ENCODE data around the gene PIK3R5. TPM values are rescaled to one million over a fixed set of nuclear protein-coding genes. Genes with fewer than 3 reads are reported as not detected.

Gene PIK3R5
- total RNA-seq, 1 experiment from 2014 or later: 2.5 TPM

DNA sequence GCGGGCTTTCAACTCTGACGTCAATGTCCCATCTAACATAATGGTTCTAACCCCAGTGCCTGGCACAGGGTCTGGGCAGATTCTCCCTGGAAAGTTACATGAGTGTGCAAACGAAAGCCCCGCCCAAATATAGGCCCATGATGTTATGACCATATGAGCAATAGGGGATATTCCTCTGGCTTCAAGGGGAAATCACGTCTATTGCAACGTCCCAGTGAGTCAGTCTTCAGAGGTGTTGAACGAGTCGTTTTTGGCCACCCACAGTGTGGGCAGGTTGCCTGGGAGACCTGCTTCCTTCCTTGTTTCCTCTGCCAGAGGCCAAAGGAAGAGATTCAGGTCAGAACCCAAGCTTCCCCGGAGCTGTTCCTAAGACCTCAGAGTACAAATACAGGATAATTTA is 30.3 kb downstream of the PIK3R5 start:
- Histone ChIP-seq H4K20me1 (ENCODE audit: insufficient read depth) (no peaks in the 10 kb centered on the region), H3K9ac (ENCODE audit: low read length) (no peak overlapping the region), H2AFZ (ENCODE audit: low read depth, low read length, poor library complexity, severe bottlenecking) (no peak overlapping the region), H3K27ac (ENCODE audit: low read depth, low read length) (no peak overlapping the region), H3K27me3 (ENCODE audit: insufficient read depth, low read length) (no peaks in the 10 kb centered on the region), H3K36me3 (ENCODE audit: control insufficient read depth in 1 of 2, insufficient read depth in 2 of 2, low read length in 2 of 2) (no peaks in the 10 kb centered on the region), H3K4me2 (ENCODE audit: low read length) (no peak overlapping the region), H3K4me1 (ENCODE audit: control insufficient read depth in 1 of 2, insufficient read depth in 2 of 2, low read length in 2 of 2) (peaks cover 0 to 6% of the 10 kb centered on the region in 2 experiments; a peak in 1 of 4 replicates), H3K9me2 (ENCODE audit: insufficient read depth) (no peaks in the 10 kb centered on the region), H3K4me3 (replicated peaks in 1 of 2; ENCODE audit: low read depth in 1 of 2, low read length in 2 of 2) (no peak overlapping the region), H3K79me2 (ENCODE audit: insufficient read depth, low read length) (no peaks in the 10 kb centered on the region), H3K9me3 (ENCODE audit: control insufficient read depth in 1 of 2, insufficient read depth in 1 of 2, low read depth in 1 of 2, low read length in 2 of 2) (no peaks in the 10 kb centered on the region)
- TF ChIP-seq JUND (IDR thresholded peaks at IDR 0.05) (no peak), CBX3 (IDR thresholded peaks at IDR 0.05; ENCODE audit: low read depth) (no peak), ELF1 (IDR thresholded peaks at IDR 0.05; ENCODE audit: borderline replicate concordance, low read depth) (no peak), TCF7L2 (IDR thresholded peaks at IDR 0.05; ENCODE audit: borderline replicate concordance, extremely low read depth, insufficient read depth, insufficient read length) (no peak), POLR2A (IDR thresholded peaks at IDR 0.05; ENCODE audit: borderline replicate concordance, extremely low read depth, insufficient read depth, insufficient read length) (no peak), SRF (IDR thresholded peaks at IDR 0.05; ENCODE audit: low read depth) (no peak), ZNF274 (IDR thresholded peaks at IDR 0.05; ENCODE audit: low read depth, low read length) (no peak), SP1 (IDR thresholded peaks at IDR 0.05; ENCODE audit: low read depth) (no peak), RAD21 (IDR thresholded peaks at IDR 0.05; ENCODE audit: low read depth) (no peak), YY1 (IDR thresholded peaks at IDR 0.05; ENCODE audit: extremely low read depth, insufficient replicate concordance, low read depth, low read length) (no peak), CEBPB (IDR thresholded peaks at IDR 0.05; ENCODE audit: low read depth) (no peak), POLR2AphosphoS5 (IDR thresholded peaks at IDR 0.05; ENCODE audit: low read depth, low read length) (no peak), SIN3A (IDR thresholded peaks at IDR 0.05; ENCODE audit: low read depth) (no peak), EZH2phosphoT487 (IDR thresholded peaks at IDR 0.05; ENCODE audit: borderline replicate concordance) (no peak)
- TF ChIP-seq, protein P1, sequence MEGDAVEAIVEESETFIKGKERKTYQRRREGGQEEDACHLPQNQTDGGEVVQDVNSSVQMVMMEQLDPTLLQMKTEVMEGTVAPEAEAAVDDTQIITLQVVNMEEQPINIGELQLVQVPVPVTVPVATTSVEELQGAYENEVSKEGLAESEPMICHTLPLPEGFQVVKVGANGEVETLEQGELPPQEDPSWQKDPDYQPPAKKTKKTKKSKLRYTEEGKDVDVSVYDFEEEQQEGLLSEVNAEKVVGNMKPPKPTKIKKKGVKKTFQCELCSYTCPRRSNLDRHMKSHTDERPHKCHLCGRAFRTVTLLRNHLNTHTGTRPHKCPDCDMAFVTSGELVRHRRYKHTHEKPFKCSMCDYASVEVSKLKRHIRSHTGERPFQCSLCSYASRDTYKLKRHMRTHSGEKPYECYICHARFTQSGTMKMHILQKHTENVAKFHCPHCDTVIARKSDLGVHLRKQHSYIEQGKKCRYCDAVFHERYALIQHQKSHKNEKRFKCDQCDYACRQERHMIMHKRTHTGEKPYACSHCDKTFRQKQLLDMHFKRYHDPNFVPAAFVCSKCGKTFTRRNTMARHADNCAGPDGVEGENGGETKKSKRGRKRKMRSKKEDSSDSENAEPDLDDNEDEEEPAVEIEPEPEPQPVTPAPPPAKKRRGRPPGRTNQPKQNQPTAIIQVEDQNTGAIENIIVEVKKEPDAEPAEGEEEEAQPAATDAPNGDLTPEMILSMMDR (IDR thresholded peaks at IDR 0.05 in 2 of 3, conservative IDR thresholded peaks at IDR 0.05 in 1 of 3; ENCODE audit: borderline replicate concordance in 1 of 3, insufficient read depth in 1 of 3, low read depth in 2 of 3, low read length in 2 of 3): no peak
- TF ChIP-seq, protein P2, sequence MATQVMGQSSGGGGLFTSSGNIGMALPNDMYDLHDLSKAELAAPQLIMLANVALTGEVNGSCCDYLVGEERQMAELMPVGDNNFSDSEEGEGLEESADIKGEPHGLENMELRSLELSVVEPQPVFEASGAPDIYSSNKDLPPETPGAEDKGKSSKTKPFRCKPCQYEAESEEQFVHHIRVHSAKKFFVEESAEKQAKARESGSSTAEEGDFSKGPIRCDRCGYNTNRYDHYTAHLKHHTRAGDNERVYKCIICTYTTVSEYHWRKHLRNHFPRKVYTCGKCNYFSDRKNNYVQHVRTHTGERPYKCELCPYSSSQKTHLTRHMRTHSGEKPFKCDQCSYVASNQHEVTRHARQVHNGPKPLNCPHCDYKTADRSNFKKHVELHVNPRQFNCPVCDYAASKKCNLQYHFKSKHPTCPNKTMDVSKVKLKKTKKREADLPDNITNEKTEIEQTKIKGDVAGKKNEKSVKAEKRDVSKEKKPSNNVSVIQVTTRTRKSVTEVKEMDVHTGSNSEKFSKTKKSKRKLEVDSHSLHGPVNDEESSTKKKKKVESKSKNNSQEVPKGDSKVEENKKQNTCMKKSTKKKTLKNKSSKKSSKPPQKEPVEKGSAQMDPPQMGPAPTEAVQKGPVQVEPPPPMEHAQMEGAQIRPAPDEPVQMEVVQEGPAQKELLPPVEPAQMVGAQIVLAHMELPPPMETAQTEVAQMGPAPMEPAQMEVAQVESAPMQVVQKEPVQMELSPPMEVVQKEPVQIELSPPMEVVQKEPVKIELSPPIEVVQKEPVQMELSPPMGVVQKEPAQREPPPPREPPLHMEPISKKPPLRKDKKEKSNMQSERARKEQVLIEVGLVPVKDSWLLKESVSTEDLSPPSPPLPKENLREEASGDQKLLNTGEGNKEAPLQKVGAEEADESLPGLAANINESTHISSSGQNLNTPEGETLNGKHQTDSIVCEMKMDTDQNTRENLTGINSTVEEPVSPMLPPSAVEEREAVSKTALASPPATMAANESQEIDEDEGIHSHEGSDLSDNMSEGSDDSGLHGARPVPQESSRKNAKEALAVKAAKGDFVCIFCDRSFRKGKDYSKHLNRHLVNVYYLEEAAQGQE (IDR thresholded peaks at IDR 0.05; ENCODE audit: low read depth): no peak
- TF ChIP-seq, protein P3, sequence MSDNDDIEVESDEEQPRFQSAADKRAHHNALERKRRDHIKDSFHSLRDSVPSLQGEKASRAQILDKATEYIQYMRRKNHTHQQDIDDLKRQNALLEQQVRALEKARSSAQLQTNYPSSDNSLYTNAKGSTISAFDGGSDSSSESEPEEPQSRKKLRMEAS (IDR thresholded peaks at IDR 0.05): no peak
- TF ChIP-seq, protein P4, sequence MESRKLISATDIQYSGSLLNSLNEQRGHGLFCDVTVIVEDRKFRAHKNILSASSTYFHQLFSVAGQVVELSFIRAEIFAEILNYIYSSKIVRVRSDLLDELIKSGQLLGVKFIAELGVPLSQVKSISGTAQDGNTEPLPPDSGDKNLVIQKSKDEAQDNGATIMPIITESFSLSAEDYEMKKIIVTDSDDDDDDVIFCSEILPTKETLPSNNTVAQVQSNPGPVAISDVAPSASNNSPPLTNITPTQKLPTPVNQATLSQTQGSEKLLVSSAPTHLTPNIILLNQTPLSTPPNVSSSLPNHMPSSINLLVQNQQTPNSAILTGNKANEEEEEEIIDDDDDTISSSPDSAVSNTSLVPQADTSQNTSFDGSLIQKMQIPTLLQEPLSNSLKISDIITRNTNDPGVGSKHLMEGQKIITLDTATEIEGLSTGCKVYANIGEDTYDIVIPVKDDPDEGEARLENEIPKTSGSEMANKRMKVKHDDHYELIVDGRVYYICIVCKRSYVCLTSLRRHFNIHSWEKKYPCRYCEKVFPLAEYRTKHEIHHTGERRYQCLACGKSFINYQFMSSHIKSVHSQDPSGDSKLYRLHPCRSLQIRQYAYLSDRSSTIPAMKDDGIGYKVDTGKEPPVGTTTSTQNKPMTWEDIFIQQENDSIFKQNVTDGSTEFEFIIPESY (IDR thresholded peaks at IDR 0.05; ENCODE audit: extremely low read depth, insufficient replicate concordance, low read length): no peak
- TF ChIP-seq, protein P5, sequence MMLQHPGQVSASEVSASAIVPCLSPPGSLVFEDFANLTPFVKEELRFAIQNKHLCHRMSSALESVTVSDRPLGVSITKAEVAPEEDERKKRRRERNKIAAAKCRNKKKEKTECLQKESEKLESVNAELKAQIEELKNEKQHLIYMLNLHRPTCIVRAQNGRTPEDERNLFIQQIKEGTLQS (IDR thresholded peaks at IDR 0.05): no peak
- ChIA-PET CTCF (no interaction called here), POLR2A (no interaction called here), RAD21 (ENCODE audit: low non-redundant PET in 1 of 2, low total read pairs in 2 of 2, uncharacterized antibody in 2 of 2, unreplicated experiment in 2 of 2) (no interaction called here)
- DNase-seq (ENCODE audit: low read depth, low spot score): no peak
- no TSS peak for BruUV-seq (replicated peaks)
- intact Hi-C loops (cut with micrococcal nuclease): no loop called here
- ATAC-seq: no peak

Measured in HCT116 (cell line).